SK-N-SH treated with all-trans-retinoic acid at 6 μM for 48 hours (cell line): ENCODE data around the gene RBM6.
"Not testable (repeated sequence)": the region's sequence is repeated elsewhere in the genome, so short reads cannot be mapped to it uniquely, and the experiment has no call there.

Experiments used
- ATAC-seq: fragments of 200-7000 bp; cut with Tn5 transposase; 3 replicates; pipeline ENCODE4 v1.9.1; 2020; ENCODE audit warnings: mild to moderate bottlenecking, moderate library complexity
- BACH2 ChIP-seq: fragments of 250-450 bp; sonication (Bioruptor Pico); IDR thresholded peaks from 2 replicates; pipeline ENCODE4 v1.9.0; 2021; ENCODE audit warnings: mild to moderate bottlenecking, borderline replicate concordance
- CSDC2 ChIP-seq: fragments of 250-450 bp; sonication (Bioruptor Pico); IDR thresholded peaks from 2 replicates; pipeline ENCODE4 v1.5.0; 2020; ENCODE audit warnings: mild to moderate bottlenecking, moderate library complexity
- GLIS3 ChIP-seq: fragments of 250-450 bp; sonication (Bioruptor Pico); IDR thresholded peaks from 2 replicates; pipeline ENCODE4 v1.5.0; 2020; ENCODE audit warnings: mild to moderate bottlenecking, moderate library complexity
- ISL1 ChIP-seq: fragments of 250-450 bp; sonication (Bioruptor Pico); IDR thresholded peaks from 2 replicates; pipeline ENCODE4 v2.1.2; 2022; ENCODE audit warnings: mild to moderate bottlenecking, moderate library complexity
- OSR1 ChIP-seq: fragments of 250-450 bp; sonication (Bioruptor Pico); IDR thresholded peaks from 2 replicates; pipeline ENCODE4 v1.8.0; 2022; ENCODE audit warnings: moderate library complexity, mild to moderate bottlenecking, inconsistent platforms
- PPARA ChIP-seq: fragments of 250-450 bp; sonication (Bioruptor Pico); IDR thresholded peaks from 2 replicates; pipeline ENCODE4 v1.5.0; 2020; ENCODE audit warnings: mild to moderate bottlenecking, borderline replicate concordance
- SNAI2 ChIP-seq: fragments of 250-450 bp; sonication (Bioruptor Pico); IDR thresholded peaks from 2 replicates; pipeline ENCODE4 v1.5.0; 2020; ENCODE audit warnings: mild to moderate bottlenecking, moderate library complexity
- TCF4 ChIP-seq: fragments of 250-450 bp; sonication (Bioruptor Pico); IDR thresholded peaks from 2 replicates; pipeline ENCODE4 v1.8.0; 2021; ENCODE audit warnings: mild to moderate bottlenecking, moderate library complexity, borderline replicate concordance
- TOX ChIP-seq: fragments of 250-450 bp; sonication (Bioruptor Pico); IDR thresholded peaks from 2 replicates; pipeline ENCODE4 v1.8.0; 2021; ENCODE audit warnings: mild to moderate bottlenecking, moderate library complexity, borderline replicate concordance
- ZC3H10 ChIP-seq: fragments of 250-450 bp; sonication (Bioruptor Pico); IDR thresholded peaks from 2 replicates; pipeline ENCODE4 v1.5.1; 2021; ENCODE audit warnings: mild to moderate bottlenecking, moderate library complexity
- ZFP3 ChIP-seq: fragments of 250-450 bp; sonication (Bioruptor Pico); IDR thresholded peaks from 2 replicates; pipeline ENCODE4 v1.5.0; 2020; ENCODE audit warnings: mild to moderate bottlenecking, moderate library complexity
- ZFP30 ChIP-seq: fragments of 450-650 bp; formaldehyde crosslinking; IDR thresholded peaks from 2 replicates; pipeline ENCODE4 v1.5.0; 2022; ENCODE audit warnings: mild to moderate bottlenecking, moderate library complexity
- ZNF565 ChIP-seq: fragments of 450-650 bp; formaldehyde crosslinking; conservative IDR thresholded peaks from 2 replicates; pipeline ENCODE4 v1.5.0; 2020; ENCODE audit warnings: low read depth, mild to moderate bottlenecking, moderate library complexity
- ZNF70 ChIP-seq: fragments of 450-650 bp; formaldehyde crosslinking; IDR thresholded peaks from 2 replicates; pipeline ENCODE4 v1.5.0; 2020; ENCODE audit warnings: mild to moderate bottlenecking, moderate library complexity
- TF ChIP-seq, protein P1 (sequence below): fragments of 250-450 bp; sonication (Bioruptor Pico); IDR thresholded peaks from 2 replicates; pipeline ENCODE4 v1.5.1; 2020; ENCODE audit warnings: low read depth, mild to moderate bottlenecking, moderate library complexity
- TF ChIP-seq, protein P2 (sequence below): fragments of 250-450 bp; sonication (Bioruptor Pico); IDR thresholded peaks from 2 replicates; pipeline ENCODE4 v1.8.0; 2020; ENCODE audit warnings: mild to moderate bottlenecking, moderate library complexity, borderline replicate concordance
- TF ChIP-seq, protein P3 (sequence below): fragments of 250-450 bp; sonication (Bioruptor Pico); IDR thresholded peaks from 2 replicates; pipeline ENCODE4 v1.5.1; 2021; ENCODE audit warnings: mild to moderate bottlenecking, moderate library complexity
- TF ChIP-seq, protein P4 (sequence below): fragments of 250-450 bp; sonication (Bioruptor Pico); IDR thresholded peaks from 2 replicates; pipeline ENCODE4 v1.8.0; 2021; ENCODE audit warnings: low read depth, mild to moderate bottlenecking, moderate library complexity, borderline replicate concordance

The RBM6 gene

DNA sequence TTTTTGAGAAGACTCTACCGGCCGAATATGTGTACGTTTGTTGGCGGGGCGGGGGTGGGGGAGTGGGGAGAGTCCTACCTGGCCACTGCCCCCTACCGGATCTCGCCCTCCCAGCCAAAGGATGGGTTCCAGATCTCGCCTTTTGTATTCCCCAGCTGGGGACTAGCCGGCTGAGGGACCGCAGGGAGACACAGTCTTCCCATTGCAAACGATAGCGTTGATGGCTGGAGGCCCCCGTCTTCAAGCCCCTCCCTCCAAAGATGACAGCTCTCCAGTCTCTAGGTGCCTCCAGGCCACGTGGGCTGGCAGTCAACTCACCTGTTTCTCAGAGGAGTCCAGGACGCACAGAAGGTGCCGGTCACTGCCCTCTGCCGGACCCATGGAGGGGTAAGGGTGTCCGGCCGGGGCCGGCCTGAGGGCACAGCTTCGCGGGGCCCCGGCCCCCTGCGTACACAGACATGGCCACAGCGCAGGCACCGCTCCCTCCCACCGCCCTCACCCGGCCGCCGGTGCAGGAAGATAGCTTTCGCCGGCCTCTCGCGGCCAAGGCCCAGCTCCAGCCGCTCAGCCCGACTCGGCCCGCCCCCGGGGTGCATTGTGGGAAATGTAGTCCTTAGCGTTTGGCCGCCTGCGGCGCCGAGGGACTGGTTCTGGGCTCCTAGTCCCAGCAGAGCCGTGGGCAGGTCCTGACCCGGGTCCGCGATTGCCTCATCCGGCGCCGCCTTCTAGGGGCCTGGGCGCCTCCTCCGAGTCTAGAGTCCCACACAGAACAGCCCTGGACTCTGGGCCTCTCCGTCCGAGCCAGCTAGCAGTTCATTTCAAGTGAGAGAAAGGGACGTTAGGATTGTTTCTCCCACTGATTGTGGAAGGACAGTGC is 10.4 kb upstream of the RBM6 start, which contains the start of gene MON1A:
Gene MON1A (minus strand): TSS at position 521 of the 877 bp plus-strand sequence. CDS start 16,465 bp downstream, outside the sequence.
- peak; percentile 98 for ATAC-seq
- TF ChIP-seq ZNF70 (CRISPR knock-in tag), result no peak
- TF ChIP-seq ZFP30, result no peak

DNA sequence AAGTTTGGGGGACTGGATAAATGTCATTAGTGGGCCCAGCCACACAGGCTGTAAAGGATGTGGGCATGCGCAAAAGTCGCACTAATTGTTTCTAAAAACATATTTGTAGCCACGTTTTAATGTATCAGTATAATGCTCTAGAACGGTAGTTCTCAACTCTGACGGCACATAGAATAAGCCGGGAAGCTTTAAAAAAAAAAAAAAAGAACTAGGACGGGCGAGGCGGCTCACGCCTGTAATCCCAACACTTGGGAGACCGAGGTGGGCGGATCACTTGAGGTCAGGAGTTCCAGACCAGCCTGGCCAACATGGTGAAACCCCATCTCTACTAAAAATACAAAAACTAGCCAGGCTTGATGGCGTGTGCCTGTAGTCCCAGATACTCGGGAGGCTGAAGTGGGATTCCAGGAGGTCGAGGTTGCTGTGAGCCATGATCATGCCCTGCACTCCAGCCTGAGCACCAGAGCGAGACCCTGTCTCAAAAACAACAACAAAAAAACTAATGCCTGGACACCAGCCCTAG is 9.7 kb upstream of the RBM6 start:
- ATAC-seq, result no peak
- no peak for TF ChIP-seq OSR1 (CRISPR knock-in tag)
- TF ChIP-seq, protein P1, sequence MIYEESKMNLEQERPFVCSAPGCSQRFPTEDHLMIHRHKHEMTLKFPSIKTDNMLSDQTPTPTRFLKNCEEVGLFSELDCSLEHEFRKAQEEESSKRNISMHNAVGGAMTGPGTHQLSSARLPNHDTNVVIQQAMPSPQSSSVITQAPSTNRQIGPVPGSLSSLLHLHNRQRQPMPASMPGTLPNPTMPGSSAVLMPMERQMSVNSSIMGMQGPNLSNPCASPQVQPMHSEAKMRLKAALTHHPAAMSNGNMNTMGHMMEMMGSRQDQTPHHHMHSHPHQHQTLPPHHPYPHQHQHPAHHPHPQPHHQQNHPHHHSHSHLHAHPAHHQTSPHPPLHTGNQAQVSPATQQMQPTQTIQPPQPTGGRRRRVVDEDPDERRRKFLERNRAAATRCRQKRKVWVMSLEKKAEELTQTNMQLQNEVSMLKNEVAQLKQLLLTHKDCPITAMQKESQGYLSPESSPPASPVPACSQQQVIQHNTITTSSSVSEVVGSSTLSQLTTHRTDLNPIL (CRISPR knock-in tag), result no peak

DNA sequence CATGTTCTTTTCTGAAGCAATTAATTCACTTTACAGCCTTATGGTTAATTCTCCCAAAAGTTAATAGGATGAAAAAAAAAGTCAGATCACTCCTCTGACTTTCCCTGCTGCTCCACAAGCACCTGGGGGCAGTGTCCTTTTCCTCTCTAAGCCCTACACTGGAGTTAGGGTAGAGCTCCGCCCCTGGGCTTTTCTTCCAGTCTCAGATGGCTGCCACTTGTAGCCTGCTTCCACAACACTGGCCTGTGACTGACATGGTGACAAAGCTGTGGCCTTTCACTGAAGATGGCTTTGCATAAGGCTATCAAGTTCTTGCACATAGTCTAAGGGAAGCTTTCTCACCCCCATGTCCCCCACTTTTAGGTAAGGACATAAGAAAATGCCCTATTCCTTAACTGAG is 9.0 kb upstream of the RBM6 start:
- TF ChIP-seq TOX, result no peak
- no peak for TF ChIP-seq BACH2 (CRISPR knock-in tag)
- no peak for TF ChIP-seq OSR1 (CRISPR knock-in tag)
- TF ChIP-seq SNAI2 (CRISPR knock-in tag), result no peak
- no peak for TF ChIP-seq ZNF565 (CRISPR knock-in tag)
- TF ChIP-seq, protein P2, sequence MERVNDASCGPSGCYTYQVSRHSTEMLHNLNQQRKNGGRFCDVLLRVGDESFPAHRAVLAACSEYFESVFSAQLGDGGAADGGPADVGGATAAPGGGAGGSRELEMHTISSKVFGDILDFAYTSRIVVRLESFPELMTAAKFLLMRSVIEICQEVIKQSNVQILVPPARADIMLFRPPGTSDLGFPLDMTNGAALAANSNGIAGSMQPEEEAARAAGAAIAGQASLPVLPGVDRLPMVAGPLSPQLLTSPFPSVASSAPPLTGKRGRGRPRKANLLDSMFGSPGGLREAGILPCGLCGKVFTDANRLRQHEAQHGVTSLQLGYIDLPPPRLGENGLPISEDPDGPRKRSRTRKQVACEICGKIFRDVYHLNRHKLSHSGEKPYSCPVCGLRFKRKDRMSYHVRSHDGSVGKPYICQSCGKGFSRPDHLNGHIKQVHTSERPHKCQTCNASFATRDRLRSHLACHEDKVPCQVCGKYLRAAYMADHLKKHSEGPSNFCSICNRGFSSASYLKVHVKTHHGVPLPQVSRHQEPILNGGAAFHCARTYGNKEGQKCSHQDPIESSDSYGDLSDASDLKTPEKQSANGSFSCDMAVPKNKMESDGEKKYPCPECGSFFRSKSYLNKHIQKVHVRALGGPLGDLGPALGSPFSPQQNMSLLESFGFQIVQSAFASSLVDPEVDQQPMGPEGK, result no peak
- TF ChIP-seq GLIS3 (CRISPR knock-in tag), result no peak
- no peak for ATAC-seq

DNA sequence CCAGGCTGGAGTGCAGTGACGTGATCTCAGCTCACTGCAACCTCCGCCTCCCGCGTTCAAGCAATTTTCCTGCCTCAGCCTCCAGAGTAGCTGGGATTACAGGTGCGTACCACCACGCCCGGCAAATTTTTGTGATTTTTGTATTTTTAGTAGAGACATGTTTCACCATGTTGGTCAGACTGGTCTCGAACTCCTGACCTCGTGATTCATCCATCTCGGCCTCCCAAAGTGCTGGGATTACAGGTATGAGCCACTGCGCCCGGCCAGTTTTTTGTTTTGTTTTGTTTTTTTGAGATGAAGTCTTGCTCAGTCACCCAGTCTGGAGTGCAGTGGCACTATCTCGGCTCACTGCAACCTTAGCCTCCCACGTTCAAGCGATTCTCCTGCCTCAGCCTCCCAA is 7.7 kb upstream of the RBM6 start:
- not testable (repeated sequence) for ATAC-seq

DNA sequence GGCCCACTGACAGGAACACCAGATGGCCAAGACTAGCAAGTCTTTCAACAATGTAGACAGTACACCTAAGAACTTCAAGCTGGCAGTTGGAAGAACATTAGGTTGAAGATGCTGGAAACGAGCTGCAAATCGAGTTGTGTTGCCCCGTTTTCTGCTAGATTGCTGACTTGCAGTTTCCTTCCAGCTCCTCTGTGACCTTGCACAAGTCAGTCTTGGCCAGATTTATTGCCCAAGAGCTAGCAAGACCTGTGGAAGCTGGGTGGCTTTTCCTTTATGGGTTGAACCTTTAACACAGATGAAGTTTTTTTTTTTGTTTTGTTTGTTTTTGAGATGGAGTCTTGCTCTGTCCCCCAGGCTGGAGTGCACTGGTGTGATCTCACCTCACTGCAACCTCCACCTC is 2.9 kb upstream of the RBM6 start:
- TF ChIP-seq TCF4 (CRISPR knock-in tag), result no peak
- TF ChIP-seq PPARA, result no peak
- TF ChIP-seq, protein P3, sequence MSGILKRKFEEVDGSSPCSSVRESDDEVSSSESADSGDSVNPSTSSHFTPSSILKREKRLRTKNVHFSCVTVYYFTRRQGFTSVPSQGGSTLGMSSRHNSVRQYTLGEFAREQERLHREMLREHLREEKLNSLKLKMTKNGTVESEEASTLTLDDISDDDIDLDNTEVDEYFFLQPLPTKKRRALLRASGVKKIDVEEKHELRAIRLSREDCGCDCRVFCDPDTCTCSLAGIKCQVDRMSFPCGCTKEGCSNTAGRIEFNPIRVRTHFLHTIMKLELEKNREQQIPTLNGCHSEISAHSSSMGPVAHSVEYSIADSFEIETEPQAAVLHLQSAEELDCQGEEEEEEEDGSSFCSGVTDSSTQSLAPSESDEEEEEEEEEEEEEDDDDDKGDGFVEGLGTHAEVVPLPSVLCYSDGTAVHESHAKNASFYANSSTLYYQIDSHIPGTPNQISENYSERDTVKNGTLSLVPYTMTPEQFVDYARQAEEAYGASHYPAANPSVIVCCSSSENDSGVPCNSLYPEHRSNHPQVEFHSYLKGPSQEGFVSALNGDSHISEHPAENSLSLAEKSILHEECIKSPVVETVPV, result no peak
- TF ChIP-seq SNAI2 (CRISPR knock-in tag), result no peak
- TF ChIP-seq, protein P1 (CRISPR knock-in tag), result no peak
- TF ChIP-seq, protein P4, sequence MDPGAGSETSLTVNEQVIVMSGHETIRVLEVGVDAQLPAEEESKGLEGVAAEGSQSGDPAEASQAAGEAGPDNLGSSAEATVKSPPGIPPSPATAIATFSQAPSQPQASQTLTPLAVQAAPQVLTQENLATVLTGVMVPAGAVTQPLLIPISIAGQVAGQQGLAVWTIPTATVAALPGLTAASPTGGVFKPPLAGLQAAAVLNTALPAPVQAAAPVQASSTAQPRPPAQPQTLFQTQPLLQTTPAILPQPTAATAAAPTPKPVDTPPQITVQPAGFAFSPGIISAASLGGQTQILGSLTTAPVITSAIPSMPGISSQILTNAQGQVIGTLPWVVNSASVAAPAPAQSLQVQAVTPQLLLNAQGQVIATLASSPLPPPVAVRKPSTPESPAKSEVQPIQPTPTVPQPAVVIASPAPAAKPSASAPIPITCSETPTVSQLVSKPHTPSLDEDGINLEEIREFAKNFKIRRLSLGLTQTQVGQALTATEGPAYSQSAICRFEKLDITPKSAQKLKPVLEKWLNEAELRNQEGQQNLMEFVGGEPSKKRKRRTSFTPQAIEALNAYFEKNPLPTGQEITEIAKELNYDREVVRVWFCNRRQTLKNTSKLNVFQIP (CRISPR knock-in tag), result no peak
- TF ChIP-seq CSDC2 (CRISPR knock-in tag), result no peak
- TF ChIP-seq GLIS3 (CRISPR knock-in tag), result no peak
- TF ChIP-seq ISL1 (CRISPR knock-in tag), result no peak
- TF ChIP-seq ZFP3 (CRISPR knock-in tag), result no peak
- no peak for TF ChIP-seq ZFP30
- TF ChIP-seq OSR1 (CRISPR knock-in tag), result no peak
- no peak for TF ChIP-seq ZC3H10 (CRISPR knock-in tag)
- TF ChIP-seq, protein P2, result no peak
- TF ChIP-seq BACH2 (CRISPR knock-in tag), result no peak
- no peak for ATAC-seq
